ENCODE data around the gene TLR5.

DNA sequence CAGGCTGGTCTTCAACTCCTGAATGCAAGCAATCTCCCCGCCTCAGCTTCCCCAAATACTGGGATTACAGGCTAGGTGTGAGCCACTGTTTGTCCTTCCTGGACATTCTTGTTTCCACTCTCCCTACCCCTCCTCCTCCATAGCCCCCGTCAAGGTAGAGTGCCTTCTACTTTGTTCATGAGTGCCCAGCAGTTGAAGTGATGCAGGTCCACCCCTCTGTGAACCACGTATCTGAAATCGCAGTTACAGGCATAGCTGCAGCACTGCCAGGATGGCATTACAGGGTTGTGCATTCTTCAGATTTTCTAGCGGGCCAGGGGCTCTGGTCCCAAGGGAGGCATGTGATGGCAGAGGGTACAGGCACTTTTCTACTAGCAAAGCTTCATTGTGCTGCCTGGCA is 7.4 kb upstream of the TLR5 start:
- TF ChIP-seq, protein P1, sequence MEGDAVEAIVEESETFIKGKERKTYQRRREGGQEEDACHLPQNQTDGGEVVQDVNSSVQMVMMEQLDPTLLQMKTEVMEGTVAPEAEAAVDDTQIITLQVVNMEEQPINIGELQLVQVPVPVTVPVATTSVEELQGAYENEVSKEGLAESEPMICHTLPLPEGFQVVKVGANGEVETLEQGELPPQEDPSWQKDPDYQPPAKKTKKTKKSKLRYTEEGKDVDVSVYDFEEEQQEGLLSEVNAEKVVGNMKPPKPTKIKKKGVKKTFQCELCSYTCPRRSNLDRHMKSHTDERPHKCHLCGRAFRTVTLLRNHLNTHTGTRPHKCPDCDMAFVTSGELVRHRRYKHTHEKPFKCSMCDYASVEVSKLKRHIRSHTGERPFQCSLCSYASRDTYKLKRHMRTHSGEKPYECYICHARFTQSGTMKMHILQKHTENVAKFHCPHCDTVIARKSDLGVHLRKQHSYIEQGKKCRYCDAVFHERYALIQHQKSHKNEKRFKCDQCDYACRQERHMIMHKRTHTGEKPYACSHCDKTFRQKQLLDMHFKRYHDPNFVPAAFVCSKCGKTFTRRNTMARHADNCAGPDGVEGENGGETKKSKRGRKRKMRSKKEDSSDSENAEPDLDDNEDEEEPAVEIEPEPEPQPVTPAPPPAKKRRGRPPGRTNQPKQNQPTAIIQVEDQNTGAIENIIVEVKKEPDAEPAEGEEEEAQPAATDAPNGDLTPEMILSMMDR (IDR thresholded peaks at IDR 0.05) = no peak
- no peak for TF ChIP-seq POLR2AphosphoS5 (IDR thresholded peaks at IDR 0.05; ENCODE audit: low read depth, low read length)
- TF ChIP-seq SIN3A (IDR thresholded peaks at IDR 0.05; ENCODE audit: borderline replicate concordance, insufficient read depth, low read depth, low read length) = no peak
- TF ChIP-seq, protein P2, sequence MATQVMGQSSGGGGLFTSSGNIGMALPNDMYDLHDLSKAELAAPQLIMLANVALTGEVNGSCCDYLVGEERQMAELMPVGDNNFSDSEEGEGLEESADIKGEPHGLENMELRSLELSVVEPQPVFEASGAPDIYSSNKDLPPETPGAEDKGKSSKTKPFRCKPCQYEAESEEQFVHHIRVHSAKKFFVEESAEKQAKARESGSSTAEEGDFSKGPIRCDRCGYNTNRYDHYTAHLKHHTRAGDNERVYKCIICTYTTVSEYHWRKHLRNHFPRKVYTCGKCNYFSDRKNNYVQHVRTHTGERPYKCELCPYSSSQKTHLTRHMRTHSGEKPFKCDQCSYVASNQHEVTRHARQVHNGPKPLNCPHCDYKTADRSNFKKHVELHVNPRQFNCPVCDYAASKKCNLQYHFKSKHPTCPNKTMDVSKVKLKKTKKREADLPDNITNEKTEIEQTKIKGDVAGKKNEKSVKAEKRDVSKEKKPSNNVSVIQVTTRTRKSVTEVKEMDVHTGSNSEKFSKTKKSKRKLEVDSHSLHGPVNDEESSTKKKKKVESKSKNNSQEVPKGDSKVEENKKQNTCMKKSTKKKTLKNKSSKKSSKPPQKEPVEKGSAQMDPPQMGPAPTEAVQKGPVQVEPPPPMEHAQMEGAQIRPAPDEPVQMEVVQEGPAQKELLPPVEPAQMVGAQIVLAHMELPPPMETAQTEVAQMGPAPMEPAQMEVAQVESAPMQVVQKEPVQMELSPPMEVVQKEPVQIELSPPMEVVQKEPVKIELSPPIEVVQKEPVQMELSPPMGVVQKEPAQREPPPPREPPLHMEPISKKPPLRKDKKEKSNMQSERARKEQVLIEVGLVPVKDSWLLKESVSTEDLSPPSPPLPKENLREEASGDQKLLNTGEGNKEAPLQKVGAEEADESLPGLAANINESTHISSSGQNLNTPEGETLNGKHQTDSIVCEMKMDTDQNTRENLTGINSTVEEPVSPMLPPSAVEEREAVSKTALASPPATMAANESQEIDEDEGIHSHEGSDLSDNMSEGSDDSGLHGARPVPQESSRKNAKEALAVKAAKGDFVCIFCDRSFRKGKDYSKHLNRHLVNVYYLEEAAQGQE (IDR thresholded peaks at IDR 0.05; ENCODE audit: insufficient read depth in 1 of 2, low read depth in 2 of 2, low read length in 1 of 2) = no peak
- no peak for TF ChIP-seq TCF7L2 (IDR thresholded peaks at IDR 0.05; ENCODE audit: low read depth, low read length)

All from Panc1 (cell line).